Sigmoid colon (tissue), 4 donors: Measurements from ENCODE around the gene TLE1.

ENCODE experiments used
- EP300 ChIP-seq, 4 donors: sonication (generic); formaldehyde crosslinking; IDR thresholded peaks; one replicate each; pipeline ENCODE4 v1.6.1; 2017; ENCODE audit warnings: antibody characterized with exemption in 4 of 4
- POLR2A ChIP-seq, 2 donors: fragments of 450-650 bp; IDR thresholded peaks; one replicate each; pipeline ENCODE4 v1.6.1; 2016; ENCODE audit warnings: antibody characterized with exemption in 2 of 2, mild to moderate bottlenecking in 2 of 2, moderate library complexity in 2 of 2
- POLR2AphosphoS5 ChIP-seq, 4 donors: sonication (generic); formaldehyde crosslinking; IDR thresholded peaks; one replicate each; pipeline ENCODE4 v1.6.1; 2017; ENCODE audit warnings: antibody characterized with exemption in 4 of 4

DNA sequence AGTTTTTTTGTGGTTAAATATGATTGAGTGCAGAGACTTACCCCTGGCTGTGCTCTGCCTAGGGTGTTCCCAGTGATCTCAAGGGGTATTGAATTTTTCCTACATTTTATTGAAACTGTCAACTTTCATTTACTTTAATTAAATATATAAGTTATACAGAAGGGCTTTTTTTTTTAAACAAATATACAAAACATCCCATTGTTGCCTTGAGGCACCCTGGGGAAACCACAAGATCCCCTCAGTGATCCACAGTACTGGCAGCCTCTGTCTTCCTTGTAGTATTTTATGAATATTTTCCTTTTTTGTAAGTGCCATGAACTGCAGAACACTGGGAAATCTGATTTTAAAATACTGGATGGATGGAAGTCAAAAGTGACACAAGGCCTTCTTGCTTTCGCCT, 123.7 kb downstream of the TLE1 start:
- no peak for TF ChIP-seq POLR2A (IDR thresholded peaks at IDR 0.05)
- no peak for TF ChIP-seq POLR2AphosphoS5 (IDR thresholded peaks at IDR 0.05)
- no peak for TF ChIP-seq EP300 (IDR thresholded peaks at IDR 0.05)
